K562 (cell line): ENCODE measurements around the gene RRAGD. TPM values are rescaled to one million over a fixed set of nuclear protein-coding genes. Genes with fewer than 3 reads are reported as not detected.

ENCODE experiments used
- ATAC-seq: fragments of 200-7000 bp; cut with Tn5 transposase; 3 replicates; pipeline ENCODE4 v1.9.1; 2020; ENCODE audit warnings: moderate library complexity
- BruUV-seq: library from RNA; stranded (reverse); fragments of 400-500 nt; replicated peaks from 2 replicates; lab custom pipeline; 2021; lab: Mats Ljungman, UMichigan
- CTCF ChIA-PET: fragments of 300-600 bp; formaldehyde crosslinking; extraction: SDS; loops from one replicate; lab custom pipeline; 2021; ENCODE audit warnings: low intra/inter-chr PET ratio; lab: Yijun Ruan, JAX
- POLR2A ChIA-PET: fragments of 300-600, 350-650 bp; sonication (Branson Sonifier 250); formaldehyde crosslinking; extraction: SDS; loops from one replicate; lab custom pipeline; 2021; ENCODE audit warnings: antibody characterized with exemption, inconsistent platforms; lab: Yijun Ruan, JAX
- DNase-seq, 4 experiments: peaks; one replicate each; pipeline versions ENCODE4 v3.0.0 to v3.0.0-alpha.2; 2011 to 2018; ENCODE audit warnings: low spot score in 3 of 4, mixed read lengths in 3 of 4; ENCODE audit errors: extremely low read depth in 1 of 4
- FAIRE-seq: peaks from 2 replicates; lab custom pipeline; 2011; peaks lifted over from hg19 to GRCh38; lab: Jason Lieb, UNC
- H2AFZ ChIP-seq: 2 replicates; pipeline ENCODE4 v1.6.0; 2011; ENCODE audit warnings: low read depth, low read length, control low read depth, inconsistent platforms
- H3K27ac ChIP-seq: fragments of 200-600 bp; 3 replicates; pipeline ENCODE4 v1.8.0; 2011; ENCODE audit warnings: low read depth, mild to moderate bottlenecking, control low read depth, inconsistent platforms, low read length, moderate library complexity, mixed read lengths; ENCODE audit errors: extremely low read depth
- H3K27me3 ChIP-seq, 2 experiments: fragments of 300-600 bp in 1 of 2; 2 replicates in 1 of 2; 3 replicates in 1 of 2; pipeline versions ENCODE4 v1.6.0 to v1.8.0; 2011; ENCODE audit warnings: inconsistent platforms in 2 of 2, low read length in 2 of 2, mild to moderate bottlenecking in 1 of 2, mixed read lengths in 1 of 2, moderate library complexity in 1 of 2; ENCODE audit not compliant: control insufficient read depth in 2 of 2, insufficient read depth in 2 of 2
- H3K36me3 ChIP-seq: fragments of 300-600 bp; 3 replicates; pipeline ENCODE4 v1.8.0; 2011; ENCODE audit warnings: mild to moderate bottlenecking, low read length, inconsistent platforms; ENCODE audit not compliant: control insufficient read depth, insufficient read depth
- H3K4me1 ChIP-seq, 2 experiments: fragments of 200-600 bp in 1 of 2; replicated peaks in 1 of 2; 2 replicates in 1 of 2; 3 replicates in 1 of 2; pipeline versions ENCODE4 v1.5.1 to v1.8.0; 2011; ENCODE audit warnings: inconsistent platforms in 2 of 2, low read length in 2 of 2, mild to moderate bottlenecking in 1 of 2, mixed read lengths in 1 of 2, moderate library complexity in 1 of 2; ENCODE audit not compliant: control insufficient read depth in 2 of 2, insufficient read depth in 2 of 2
- H3K4me2 ChIP-seq: 2 replicates; pipeline ENCODE4 v1.6.1; 2011; ENCODE audit warnings: low read length, control low read depth, inconsistent platforms, mixed read lengths; ENCODE audit not compliant: insufficient read depth
- H3K4me3 ChIP-seq: fragments of 200-600 bp; sonication (generic), shearing (Covaris generic); 2 replicates; pipeline ENCODE4 v1.5.1; 2016; ENCODE audit warnings: control low read depth, inconsistent platforms
- H3K79me2 ChIP-seq: fragments of 200-600 bp; 3 replicates; pipeline ENCODE4 v1.8.0; 2011; ENCODE audit warnings: low read length, inconsistent platforms; ENCODE audit not compliant: control insufficient read depth, insufficient read depth
- H3K9ac ChIP-seq, 2 experiments: 2 replicates each; pipeline versions ENCODE4 v1.6.0 to v1.6.1; 2011; ENCODE audit warnings: low read depth in 2 of 2, low read length in 2 of 2, control low read depth in 1 of 2, inconsistent platforms in 1 of 2, mild to moderate bottlenecking in 1 of 2, mixed read lengths in 1 of 2; ENCODE audit not compliant: insufficient read depth in 1 of 2
- H3K9me1 ChIP-seq: one replicate; pipeline ENCODE4 v1.6.0; 2011; ENCODE audit warnings: inconsistent platforms, mild to moderate bottlenecking, low read length, moderate library complexity; ENCODE audit not compliant: control insufficient read depth, insufficient read depth
- H3K9me3 ChIP-seq: replicated peaks from 2 replicates; pipeline ENCODE4 v1.5.1; 2011; ENCODE audit warnings: low read depth, low read length, inconsistent platforms; ENCODE audit not compliant: control insufficient read depth, insufficient read depth
- H4K20me1 ChIP-seq: replicated peaks from 2 replicates; pipeline ENCODE4 v1.6.1; 2011; ENCODE audit warnings: low read length, inconsistent platforms, mixed read lengths; ENCODE audit not compliant: control insufficient read depth, insufficient read depth
- BMI1 ChIP-seq: fragments of 150-350 bp; IDR thresholded peaks from 2 replicates; pipeline ENCODE4 v1.6.1; 2014; ENCODE audit warnings: low read length
- CBFA2T2 ChIP-seq: fragments of 450-650 bp; conservative IDR thresholded peaks from 2 replicates; pipeline ENCODE4 v1.6.1; 2017; ENCODE audit warnings: mild to moderate bottlenecking
- DIDO1 ChIP-seq: fragments of 450-650 bp; IDR thresholded peaks from 2 replicates; pipeline ENCODE4 v1.6.1; 2016; ENCODE audit warnings: low read depth, missing biosample characterization, missing genetic modification characterization
- E2F3 ChIP-seq: fragments of 250-450 bp; sonication (Bioruptor Pico); IDR thresholded peaks from 2 replicates; pipeline ENCODE4 v1.4.0; 2020; ENCODE audit warnings: mild to moderate bottlenecking
- HEY1 ChIP-seq: fragments of 250-450 bp; sonication (Bioruptor Pico); IDR thresholded peaks from 2 replicates; pipeline ENCODE4 v1.5.0; 2020; ENCODE audit warnings: mild to moderate bottlenecking, moderate library complexity, borderline replicate concordance
- SOX6 ChIP-seq: fragments of 450-650 bp; IDR thresholded peaks from 2 replicates; pipeline ENCODE4 v1.6.1; 2014; ENCODE audit warnings: mild to moderate bottlenecking
- ZC3H4 ChIP-seq: sonication (generic); formaldehyde crosslinking; IDR thresholded peaks from 2 replicates; pipeline ENCODE4 v1.9.0; 2021; ENCODE audit warnings: missing genetic modification reagents, borderline replicate concordance
- ZNF12 ChIP-seq: sonication (generic); formaldehyde crosslinking; IDR thresholded peaks from 2 replicates; pipeline ENCODE4 v1.4.0; 2020; ENCODE audit warnings: mild to moderate bottlenecking, missing genetic modification reagents
- ZNF121 ChIP-seq: sonication (generic); formaldehyde crosslinking; conservative IDR thresholded peaks from 2 replicates; pipeline ENCODE4 v1.8.0; 2022; ENCODE audit warnings: missing genetic modification reagents
- ZNF133 ChIP-seq: fragments of 250-450 bp; sonication (Bioruptor Pico); IDR thresholded peaks from 2 replicates; pipeline ENCODE4 v1.4.0; 2020; ENCODE audit warnings: mild to moderate bottlenecking
- WGBS: fragments of 100-300 bp; shearing (Covaris generic); methylation state at CpG from one replicate; pipeline ENCODE4 v1.1.6; 2016; ENCODE audit warnings: low coverage, mixed read lengths; ENCODE audit not compliant: insufficient coverage; ENCODE audit errors: missing lambda C conversion rate; 5-methylcytosine and 5-hydroxymethylcytosine counted together
- in situ Hi-C: fragments of 300-500 bp; cut with MboI; formaldehyde crosslinking; loops from 4 replicates; pipeline ENCODE4 v1.15.0; 2018; ENCODE audit warnings: inconsistent platforms, mixed read lengths
- intact Hi-C: fragments of 100-400 bp; cut with micrococcal nuclease; formaldehyde crosslinking; loops from 2 replicates; pipeline ENCODE4 v1.14.2; 2022
- polyA plus RNA-seq, 8 experiments: library from polyadenylated mRNA; depleted of rRNA in 4 of 8; stranded (reverse) in 5 of 8; unstranded in 3 of 8; fragments of >200 nt; fragmentation: Nextera tagmentation in 2 of 8; fragmentation: Illumina TruSeq in 1 of 8; extraction: Ambion mirVana in 2 of 8; extraction: Trizol in 1 of 8; gene quantifications; 2 replicates each; pipeline versions ENCODE4 v1.2.1 to v1.2.3, GENCODE V29; 2011 to 2014; ENCODE audit warnings: inconsistent platforms in 1 of 8, missing spikeins in 1 of 8
- total RNA-seq, 7 experiments: library from RNA; depleted of rRNA in 6 of 7; stranded (reverse); fragments of >200 nt in 6 of 7; fragmentation: Illumina TruSeq in 2 of 7; extraction: Trizol in 2 of 7; gene quantifications; 2 replicates each; pipeline versions ENCODE4 v1.2.1 to v1.2.3, GENCODE V29; 2011 to 2021; ENCODE audit warnings: low replicate concordance in 1 of 7
- TF ChIP-seq, protein P1 (sequence below): fragments of 450-650 bp; formaldehyde crosslinking; IDR thresholded peaks from 2 replicates; pipeline ENCODE4 v1.4.0; 2022; ENCODE audit warnings: missing genetic modification characterization

The RRAGD gene
- total and polyA plus RNA-seq, 9 of the 15 experiments (the other 6 are each of a cell fraction or from before 2014, with no cell fraction given): 0.03 to 0.07 (median 0.04) TPM; not detected in 6

DNA sequence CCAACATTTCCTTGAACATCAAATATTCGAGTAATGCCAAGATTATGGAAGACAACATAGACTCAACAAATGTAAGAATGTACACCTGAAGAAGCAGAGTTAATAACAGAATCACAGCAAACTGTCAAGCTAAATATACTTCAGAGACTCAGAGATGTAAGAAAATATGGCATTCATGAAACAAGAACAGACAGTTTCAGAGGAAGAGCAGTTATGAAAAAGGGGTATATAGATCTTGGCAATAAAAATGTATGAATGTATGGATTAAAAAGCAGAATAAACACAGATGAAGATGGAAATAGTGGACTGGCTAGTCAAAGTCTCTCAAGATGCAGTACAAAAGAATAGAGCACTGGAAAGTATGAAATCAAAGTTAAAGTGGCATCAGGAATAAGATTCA, 18.4 kb downstream of the RRAGD start:
- no peak overlapping the region for H3K27ac ChIP-seq
- TF ChIP-seq, protein P1, sequence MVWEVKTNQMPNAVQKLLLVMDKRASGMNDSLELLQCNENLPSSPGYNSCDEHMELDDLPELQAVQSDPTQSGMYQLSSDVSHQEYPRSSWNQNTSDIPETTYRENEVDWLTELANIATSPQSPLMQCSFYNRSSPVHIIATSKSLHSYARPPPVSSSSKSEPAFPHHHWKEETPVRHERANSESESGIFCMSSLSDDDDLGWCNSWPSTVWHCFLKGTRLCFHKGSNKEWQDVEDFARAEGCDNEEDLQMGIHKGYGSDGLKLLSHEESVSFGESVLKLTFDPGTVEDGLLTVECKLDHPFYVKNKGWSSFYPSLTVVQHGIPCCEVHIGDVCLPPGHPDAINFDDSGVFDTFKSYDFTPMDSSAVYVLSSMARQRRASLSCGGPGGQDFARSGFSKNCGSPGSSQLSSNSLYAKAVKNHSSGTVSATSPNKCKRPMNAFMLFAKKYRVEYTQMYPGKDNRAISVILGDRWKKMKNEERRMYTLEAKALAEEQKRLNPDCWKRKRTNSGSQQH: no peak
- TF ChIP-seq CBFA2T2 (no peak), ZNF133 (CRISPR knock-in tag) (no peak), HEY1 (CRISPR knock-in tag) (no peak), SOX6 (no peak), ZC3H4 (CRISPR knock-in tag) (no peak), DIDO1 (tag) (no peak), ZNF121 (CRISPR knock-in tag) (no peak), ZNF12 (CRISPR knock-in tag) (no peak), E2F3 (CRISPR knock-in tag) (no peak), BMI1 (no peak)
- ATAC-seq (no peak), FAIRE-seq (no peak), DNase-seq (no peak)
- BruUV-seq: no TSS peak
- H3K9ac ChIP-seq: no peak overlapping the region
- WGBS: 0% methylated on average over 1 of the region's 1 CpG
- peaks cover 0 to 3% of the 10 kb centered on the region in 2 experiments; a peak in 3 of 5 replicates for H3K27me3 ChIP-seq
- H3K79me2 ChIP-seq: no peaks in the 10 kb centered on the region
- CTCF ChIA-PET: no interaction called here
- intact Hi-C loops: no loop called here
- H3K9me1 ChIP-seq: no peaks in the 10 kb centered on the region
- H4K20me1 ChIP-seq: no peaks in the 10 kb centered on the region
- in situ Hi-C loops: no loop called here
- H3K4me3 ChIP-seq: no peak overlapping the region
- no peaks in the 10 kb centered on the region for H3K4me1 ChIP-seq
- no peak overlapping the region for H2AFZ ChIP-seq
- no peak overlapping the region for H3K4me2 ChIP-seq
- no peaks in the 10 kb centered on the region for H3K9me3 ChIP-seq
- H3K36me3 ChIP-seq: no peaks in the 10 kb centered on the region
- POLR2A ChIA-PET: no interaction called here
